ENCODE measurements around the gene SDCCAG8.

Gene SDCCAG8

DNA sequence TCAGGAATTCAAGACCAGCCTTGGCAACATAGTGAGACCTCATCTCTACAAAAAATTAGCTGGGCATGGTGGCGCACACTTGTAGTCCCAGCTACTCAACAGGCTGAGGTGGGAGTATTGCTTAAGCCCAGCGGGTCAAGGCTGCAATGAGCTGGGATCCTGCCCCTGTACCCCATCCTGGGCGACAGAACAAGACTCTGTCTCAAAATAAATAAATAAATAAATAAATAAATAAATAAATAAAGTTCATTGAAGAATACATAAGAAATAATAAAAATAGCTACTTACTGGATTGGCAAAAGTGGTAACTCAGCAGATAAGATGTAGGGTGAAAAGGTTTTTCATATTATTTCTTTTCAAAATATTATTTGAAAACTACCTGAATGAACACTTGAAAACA is 6.6 kb upstream of the SDCCAG8 start:
- TF ChIP-seq, protein P1, sequence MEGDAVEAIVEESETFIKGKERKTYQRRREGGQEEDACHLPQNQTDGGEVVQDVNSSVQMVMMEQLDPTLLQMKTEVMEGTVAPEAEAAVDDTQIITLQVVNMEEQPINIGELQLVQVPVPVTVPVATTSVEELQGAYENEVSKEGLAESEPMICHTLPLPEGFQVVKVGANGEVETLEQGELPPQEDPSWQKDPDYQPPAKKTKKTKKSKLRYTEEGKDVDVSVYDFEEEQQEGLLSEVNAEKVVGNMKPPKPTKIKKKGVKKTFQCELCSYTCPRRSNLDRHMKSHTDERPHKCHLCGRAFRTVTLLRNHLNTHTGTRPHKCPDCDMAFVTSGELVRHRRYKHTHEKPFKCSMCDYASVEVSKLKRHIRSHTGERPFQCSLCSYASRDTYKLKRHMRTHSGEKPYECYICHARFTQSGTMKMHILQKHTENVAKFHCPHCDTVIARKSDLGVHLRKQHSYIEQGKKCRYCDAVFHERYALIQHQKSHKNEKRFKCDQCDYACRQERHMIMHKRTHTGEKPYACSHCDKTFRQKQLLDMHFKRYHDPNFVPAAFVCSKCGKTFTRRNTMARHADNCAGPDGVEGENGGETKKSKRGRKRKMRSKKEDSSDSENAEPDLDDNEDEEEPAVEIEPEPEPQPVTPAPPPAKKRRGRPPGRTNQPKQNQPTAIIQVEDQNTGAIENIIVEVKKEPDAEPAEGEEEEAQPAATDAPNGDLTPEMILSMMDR (IDR thresholded peaks at IDR 0.05): no peak

DNA sequence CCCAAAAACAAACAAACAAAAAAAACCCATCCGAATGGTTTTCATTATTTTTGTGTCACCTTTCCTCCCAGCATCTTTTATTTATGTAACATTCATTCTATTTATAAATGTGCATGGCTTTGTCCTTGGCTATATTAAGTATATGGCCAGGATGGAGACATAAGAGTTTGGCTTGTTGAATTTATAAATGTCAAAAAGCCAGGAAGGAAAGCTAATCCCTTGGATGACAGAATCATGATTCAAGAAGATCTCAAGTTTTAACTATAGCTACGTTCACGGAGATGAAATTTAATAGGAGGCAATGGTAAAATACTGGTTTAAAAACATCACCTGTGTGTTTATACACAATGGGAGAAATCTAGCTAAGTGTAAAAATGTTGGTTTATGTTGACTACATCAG is 5.7 kb upstream of the SDCCAG8 start:
- TF ChIP-seq, protein P1 (IDR thresholded peaks at IDR 0.05): no peak

DNA sequence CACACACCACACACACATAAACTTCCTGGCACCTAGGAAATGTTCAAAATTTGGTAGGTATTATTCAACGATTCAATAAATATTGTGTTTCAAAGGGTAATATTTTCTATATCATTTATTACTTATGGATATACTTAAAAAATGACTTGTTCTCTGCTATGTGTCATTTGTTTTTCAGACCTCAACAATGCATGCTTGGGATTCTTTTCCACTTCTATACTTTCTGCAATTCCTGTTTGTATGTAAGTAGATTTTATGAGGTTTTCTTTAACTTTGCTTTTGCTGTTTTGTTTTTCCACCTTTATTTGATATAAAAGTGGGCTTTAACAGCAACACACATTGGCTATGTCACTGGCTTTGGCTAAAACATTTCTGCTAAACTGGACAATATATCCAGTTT is 4.3 kb upstream of the SDCCAG8 start:
- TF ChIP-seq, protein P1 (IDR thresholded peaks at IDR 0.05): no peak

DNA sequence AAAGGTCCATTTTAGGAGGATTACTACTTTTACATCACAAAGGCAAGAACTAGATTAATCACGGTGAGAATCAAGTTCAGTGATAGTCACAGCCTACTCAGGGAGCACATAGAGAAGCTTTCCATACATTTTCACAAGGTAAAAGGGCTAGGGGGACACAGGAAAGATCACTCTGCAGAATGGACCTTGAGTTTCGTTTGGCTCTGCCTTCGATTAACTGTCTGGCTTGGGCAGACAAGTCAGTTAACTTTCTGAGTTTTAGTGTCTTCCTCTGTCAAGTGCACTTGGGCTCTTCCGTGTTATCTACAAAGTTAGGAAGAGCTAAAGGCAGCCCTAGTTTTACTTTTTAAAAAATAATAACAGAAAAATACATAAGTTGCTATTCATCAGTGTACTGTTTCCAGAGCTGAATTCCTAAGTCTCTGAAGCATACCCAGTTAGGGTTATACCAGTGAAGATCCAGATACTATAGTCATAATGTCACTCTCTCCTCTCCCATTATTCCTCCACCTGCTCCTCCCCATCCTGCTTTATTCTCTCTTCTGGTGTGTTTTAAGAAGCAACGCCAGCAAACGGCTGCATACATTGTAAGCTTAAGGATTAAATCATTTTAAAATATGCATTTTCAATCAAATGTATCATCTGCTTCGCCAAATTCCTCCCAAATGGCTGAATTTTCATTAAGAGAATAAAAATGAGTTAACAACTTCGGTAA is 2.5 kb upstream of the SDCCAG8 start:
- TF ChIP-seq, protein P1 (IDR thresholded peaks at IDR 0.05): no peak

DNA sequence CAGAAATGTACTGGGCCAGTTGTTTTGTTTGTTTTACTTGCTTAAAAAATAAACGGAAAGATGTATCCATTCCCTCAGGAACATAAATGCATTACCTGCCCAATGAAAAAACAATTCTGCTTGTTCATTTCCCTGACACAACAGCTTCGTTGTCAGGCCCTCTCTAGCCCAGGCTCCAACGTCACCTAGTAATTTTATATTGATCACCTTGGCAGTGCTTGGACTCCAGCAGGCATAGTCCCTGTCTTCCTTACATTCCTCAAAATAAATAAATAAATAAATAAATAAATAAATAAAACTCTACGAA is 2.0 kb upstream of the SDCCAG8 start:
- TF ChIP-seq, protein P1 (IDR thresholded peaks at IDR 0.05): no peak

DNA sequence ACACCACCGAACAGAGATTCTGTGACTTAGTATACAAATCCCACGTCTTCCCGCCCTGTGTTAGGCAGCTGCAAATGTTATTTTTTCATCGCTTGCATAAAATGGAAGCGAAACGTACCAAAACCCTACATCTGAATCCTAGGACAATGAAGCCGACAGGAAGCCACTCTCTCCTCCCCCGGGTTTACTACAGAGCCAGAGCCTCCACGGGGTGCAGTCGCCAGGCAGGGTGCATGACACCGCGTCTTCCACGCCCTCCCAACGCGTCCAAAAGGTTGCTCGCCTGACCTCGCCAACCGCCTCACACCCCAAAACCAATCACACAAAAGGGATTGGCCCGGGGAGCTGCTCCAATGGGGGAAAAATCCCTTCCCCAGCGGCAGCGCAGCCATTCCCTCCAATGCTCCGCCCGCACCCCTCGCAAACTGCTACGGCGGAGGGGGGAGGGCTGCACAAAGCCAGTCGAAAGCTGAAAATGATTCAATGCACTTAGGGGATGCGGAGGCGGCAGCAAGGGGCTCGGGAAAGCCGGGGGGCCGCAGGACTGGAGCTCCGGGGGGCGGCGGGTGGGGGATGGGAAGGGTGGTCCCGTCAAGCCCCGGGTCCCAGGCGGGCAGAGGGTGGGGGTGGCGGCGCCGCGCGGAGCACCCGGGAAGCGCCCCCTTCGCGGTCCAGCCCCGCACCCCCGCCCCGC is 1.5 kb upstream of the SDCCAG8 start:
- TF ChIP-seq, protein P1 (IDR thresholded peaks at IDR 0.05): no peak

DNA sequence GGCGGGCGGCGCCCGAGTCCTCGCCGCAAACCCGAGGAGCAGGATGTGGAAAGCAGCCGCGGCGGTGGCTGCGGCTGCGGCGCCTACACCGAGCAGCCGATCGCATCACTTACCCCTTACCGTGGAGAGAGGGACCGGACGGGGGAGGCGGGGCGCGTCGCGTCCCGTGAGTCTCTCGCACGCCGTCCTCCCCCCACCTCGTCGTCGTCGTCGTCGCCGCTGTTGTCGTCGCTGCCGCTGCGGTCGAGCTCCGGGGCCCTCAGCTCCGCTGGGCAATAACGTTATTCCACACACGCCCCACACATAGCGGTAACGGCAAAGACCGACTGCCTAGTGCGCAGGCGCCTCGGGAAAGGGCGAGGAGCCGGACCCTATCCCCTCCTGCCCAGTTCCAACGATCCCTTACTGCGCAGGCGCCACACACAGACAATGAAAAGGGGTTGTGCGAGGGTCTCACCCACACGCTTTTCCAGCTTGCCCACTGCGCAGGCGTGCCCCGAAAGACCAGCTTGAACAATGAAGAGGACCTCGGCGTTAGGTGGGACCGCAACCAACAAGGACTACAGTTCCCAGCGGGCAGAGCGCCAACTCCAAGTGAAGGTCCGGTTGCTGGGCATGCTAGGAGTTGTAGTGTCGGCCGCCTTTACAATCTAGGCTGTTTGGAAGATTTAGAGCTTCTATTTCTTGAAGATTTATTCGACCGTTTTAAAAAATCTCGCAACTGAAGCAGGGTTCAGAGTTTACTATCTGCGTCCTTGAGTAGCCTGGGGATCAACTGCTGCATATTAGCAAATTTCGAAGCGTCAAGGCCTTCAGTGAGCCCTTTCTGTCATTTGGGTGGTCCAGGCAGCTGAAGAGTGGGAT is 682 bp upstream of the SDCCAG8 start, which contains the start of gene CEP170:
TSS of gene CEP170 (minus strand) at position 355 of the 864 bp plus-strand sequence. CDS start 30,001 bp downstream, outside the sequence.
- TF ChIP-seq, protein P1 (IDR thresholded peaks at IDR 0.05): no peak
